KG1 (cell line): ENCODE measurements around the gene RALGDS.

ENCODE experiments used
- DNase-seq: peaks from one replicate; lab custom pipeline; 2025; lab: John Stamatoyannopoulos, UW

Gene RALGDS

GRCh38 chr9:133119103-133119845 lies 1.8 kb downstream of the RALGDS start:
- no peak for DNase-seq

- no peak for DNase-seq
Measured at GRCh38 chr9:133118568-133118967, 2.5 kb downstream of the RALGDS start.

DNA sequence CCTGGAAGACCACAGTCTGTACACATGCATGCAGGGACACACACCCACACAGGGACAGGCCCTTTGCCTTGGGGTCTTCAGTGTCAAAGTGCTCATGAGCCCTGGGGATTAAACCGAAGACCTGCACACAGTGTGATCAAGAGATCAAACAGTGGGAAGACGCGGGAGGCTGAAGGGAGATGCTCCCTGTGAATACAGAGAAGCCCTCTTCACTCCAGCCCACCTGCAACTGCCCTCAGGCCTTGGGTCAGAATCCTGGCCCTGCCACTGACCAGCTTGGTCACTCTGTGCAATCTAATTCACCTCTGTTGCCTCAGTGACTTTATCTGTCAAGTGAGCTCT lies 2.9 kb downstream of the RALGDS start:
- DNase-seq, result no peak

DNA sequence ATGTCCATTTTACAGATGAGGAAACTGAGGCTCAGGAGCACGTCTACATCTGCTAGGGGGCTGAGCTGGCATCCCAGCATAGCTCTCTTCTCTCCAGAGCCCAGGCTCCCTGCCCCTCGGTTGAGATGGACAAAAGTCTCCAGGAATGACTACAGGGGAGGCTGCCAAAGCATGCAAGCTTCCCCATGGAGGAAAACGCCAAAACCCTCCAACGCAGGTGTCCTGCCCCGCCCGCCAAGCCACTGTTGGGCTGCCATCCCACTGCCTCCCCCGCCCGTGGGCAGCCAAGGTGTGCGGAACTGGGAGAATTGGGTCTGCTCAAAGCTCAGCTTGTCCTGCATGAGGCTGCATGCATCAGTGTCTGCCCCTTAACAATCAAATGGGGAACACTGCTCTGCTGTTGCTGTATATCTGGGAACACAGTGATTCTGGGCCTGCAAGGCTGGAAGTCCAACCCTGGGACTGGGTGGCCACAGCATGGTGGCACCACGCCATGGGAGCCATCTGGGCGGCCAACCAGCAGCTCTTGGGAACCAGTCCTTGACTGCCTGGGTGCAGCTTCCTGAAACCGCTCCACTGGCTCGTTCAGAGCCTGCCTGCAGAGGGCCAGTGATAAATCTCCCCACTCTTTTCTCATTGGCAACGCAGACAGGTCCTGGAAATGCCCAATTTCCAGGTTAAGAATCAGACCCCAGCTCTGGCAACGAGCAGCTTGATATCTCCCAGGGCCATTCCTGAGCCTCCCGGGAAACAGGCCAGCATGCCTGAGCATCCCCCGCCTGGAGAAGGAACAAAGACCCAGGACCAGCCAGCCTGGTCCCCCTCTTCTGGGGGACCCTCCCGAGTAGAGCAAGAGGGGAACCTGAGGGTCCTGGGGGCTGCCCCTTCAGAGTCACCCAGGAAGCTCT lies 3.5 kb downstream of the RALGDS start:
- no peak for DNase-seq

- DNase-seq, result no peak
Measured at GRCh38 chr9:133116346-133117231, 4.5 kb downstream of the RALGDS start.

DNA sequence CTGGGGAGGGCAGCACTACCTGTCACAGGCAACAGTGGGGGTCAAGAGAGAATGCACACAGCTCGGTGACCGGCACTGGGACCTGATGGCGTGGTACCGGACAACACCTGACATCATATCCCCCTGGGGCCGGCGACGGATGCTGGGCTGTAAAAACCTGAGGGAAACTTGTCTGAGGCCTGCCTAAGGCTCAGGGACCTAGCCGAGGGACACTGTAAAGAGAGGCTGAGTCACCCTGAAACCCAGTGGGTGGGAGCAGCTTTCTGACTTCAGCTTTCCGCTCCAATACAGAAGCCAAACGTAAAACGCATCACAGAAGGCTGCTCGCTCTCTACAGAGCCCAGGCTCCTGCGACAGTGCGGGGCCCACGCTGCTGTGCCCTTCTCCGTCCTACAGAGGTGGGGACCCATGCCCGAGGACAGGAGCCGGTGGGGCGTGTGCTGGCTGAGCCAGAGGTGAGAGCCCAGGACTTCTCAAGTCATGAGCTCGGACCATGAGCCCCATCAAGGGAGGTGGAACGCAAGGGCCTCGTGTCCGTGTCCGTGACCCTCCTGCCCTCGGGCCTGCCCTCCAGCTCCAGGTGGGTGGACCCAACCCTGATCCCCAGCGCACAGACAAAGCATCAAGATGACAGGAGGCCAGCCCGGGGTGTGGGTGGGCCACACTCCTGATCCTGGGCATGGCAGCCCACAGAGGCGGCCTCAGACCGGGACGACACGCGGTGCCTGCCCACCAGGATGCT lies 5.3 kb downstream of the RALGDS start:
- no peak for DNase-seq

- no peak for DNase-seq
Measured at GRCh38 chr9:133114886-133115603, 6.0 kb downstream of the RALGDS start.

GRCh38 chr9:133113949-133114885 lies 6.8 kb downstream of the RALGDS start:
- DNase-seq, result no peak

DNA sequence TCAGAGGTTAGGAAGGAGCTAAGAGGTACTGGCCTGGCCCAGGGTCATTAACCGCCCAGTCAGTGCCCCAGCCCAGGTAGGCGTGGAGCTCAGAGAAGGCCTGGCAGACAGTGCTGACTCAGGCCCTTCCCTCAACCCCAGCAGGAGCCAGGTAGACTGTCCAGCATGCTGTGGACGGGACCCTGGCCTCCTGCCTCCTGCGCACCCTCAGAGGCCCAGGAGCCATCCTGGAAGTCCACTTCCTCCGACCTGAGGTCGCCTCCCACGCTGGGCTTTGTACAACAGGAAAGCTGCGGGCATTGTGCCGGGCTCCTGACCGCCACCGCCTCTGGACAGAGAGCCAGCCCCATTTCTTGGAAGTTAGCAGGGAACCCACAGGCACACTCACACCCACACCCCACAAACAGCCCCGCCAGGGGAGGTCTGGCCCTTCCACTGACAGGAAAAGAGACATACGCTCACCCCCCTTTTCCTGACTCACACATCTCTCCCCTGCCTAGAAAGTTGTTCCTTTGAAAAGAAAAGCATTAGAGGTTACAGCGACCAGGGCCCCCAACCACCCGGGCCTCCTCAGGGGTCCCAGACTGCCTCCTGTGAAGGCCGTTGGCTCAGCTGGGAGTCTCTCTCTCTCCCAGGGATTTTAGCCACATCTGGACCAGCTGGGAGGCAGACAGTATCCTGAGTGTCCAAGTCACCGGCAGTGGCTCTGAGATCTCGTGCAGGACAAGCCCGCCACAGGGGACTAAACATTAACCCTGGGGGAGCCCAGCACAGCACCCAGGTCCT lies 7.7 kb downstream of the RALGDS start:
- DNase-seq, result no peak

- DNase-seq, result peak; percentile 59
Measured at GRCh38 chr9:133112663-133113026, 8.4 kb downstream of the RALGDS start.

DNA sequence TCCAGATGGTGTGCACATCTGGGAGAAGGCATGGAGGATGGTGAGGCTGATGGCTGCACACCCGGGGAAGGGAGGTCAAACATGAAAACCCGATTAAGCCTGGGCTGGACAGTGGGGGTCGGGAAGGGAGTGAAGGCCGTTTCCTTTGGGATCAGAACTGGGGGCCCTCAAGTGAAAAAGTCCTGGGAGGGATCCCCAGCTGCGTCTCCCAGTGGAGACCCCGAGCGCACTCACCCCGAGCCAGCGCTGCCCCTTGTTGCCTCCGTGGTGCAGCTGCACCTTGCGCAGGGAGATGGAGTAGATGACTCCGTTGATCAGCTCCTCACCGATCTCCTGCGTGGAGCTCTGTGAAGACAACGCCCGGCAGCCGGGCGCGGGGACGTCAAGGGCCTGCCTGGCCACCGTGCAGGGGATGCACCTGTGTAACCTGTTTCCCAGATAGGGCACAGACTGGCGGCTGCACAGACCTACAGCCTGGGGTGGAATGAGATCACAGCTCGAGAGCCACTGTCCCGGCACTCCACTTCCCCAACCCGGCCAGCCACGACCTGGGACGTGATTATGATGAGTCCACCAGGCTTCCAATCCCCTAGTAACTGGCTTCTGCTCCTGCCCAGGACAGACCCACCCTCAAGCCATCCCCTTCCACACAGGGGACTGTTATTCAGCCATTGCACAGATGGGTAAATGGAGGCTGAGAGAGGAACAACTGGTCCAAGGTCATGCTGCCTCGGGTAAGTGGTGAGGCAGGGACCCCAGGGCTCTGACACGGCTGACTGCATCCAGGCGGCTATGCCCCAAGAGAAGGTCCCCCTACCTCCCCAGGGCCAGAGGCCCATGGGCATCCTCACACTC lies 9.0 kb downstream of the RALGDS start:
- DNase-seq, result no peak

- no peak for DNase-seq
Measured at GRCh38 chr9:133109931-133110650, 10.9 kb downstream of the RALGDS start.

GRCh38 chr9:133108794-133109641 lies 12.0 kb downstream of the RALGDS start:
- no peak for DNase-seq

- no peak for DNase-seq
Measured at GRCh38 chr9:133107961-133108793, 12.9 kb downstream of the RALGDS start.

GRCh38 chr9:133107245-133107722 lies 13.8 kb downstream of the RALGDS start:
- no peak for DNase-seq
